Measurements from ENCODE around the gene ACYP2.
"Not testable (repeated sequence)": the region's sequence is repeated elsewhere in the genome, so short reads cannot be mapped to it uniquely, and the experiment has no call there.

ACYP2 gene

DNA sequence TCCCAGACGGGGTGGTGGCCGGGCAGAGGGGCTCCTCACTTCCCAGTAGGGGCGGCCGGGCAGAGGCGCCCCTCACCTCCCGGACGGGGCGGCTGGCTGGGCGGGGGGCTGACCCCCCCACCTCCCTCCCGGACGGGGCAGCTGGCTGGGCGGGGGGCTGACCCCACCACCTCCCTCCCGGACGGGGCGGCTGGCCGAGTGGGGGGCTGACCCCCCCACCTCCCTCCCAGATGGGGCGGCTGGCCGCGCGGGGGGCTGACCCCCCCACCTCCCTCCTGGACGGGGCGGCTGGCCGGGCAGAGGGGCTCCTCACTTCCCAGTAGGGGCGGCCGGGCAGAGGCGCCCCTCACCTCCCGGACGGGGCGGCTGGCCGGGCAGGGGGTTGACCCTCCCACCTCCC lies 20.0 kb upstream of the ACYP2 start:
- peaks cover 13% of the 10 kb centered on the region for H3K4me1 ChIP-seq (ENCODE audit: control insufficient read depth, insufficient read depth, low read length, poor library complexity, severe bottlenecking)
- not testable (repeated sequence) for H3K9me3 ChIP-seq (ENCODE audit: control insufficient read depth, low read length); H3K4me3 ChIP-seq (ENCODE audit: insufficient read depth, low read depth, low read length, poor library complexity, severe bottlenecking); H3K27ac ChIP-seq (ENCODE audit: insufficient read depth, low read length, poor library complexity, severe bottlenecking); H3K27me3 ChIP-seq (replicated peaks; ENCODE audit: control insufficient read depth, insufficient read depth, low read length, poor library complexity, severe bottlenecking); H3K36me3 ChIP-seq (ENCODE audit: control insufficient read depth, insufficient read depth, low read length); DNase-seq

DNA sequence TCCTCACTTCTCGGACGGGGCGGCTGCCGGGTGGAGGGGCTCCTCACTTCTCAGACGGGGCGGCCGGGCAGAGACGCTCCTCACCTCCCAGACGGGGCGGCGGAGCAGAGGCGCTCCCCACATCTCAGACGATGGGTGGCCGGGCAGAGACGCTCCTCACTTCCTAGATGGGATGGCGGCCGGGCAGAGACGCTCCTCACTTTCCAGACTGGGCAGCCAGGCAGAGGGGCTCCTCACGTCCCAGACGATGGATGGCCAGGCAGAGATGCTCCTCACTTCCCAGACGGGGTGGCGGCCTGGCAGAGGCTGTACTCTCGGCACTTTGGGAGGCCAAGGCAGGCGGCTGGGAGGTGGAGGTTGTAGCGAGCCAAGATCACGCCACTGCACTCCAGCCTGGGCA lies 19.3 kb upstream of the ACYP2 start:
- H3K36me3 ChIP-seq (ENCODE audit: control insufficient read depth, insufficient read depth, low read length); H3K9me3 ChIP-seq (ENCODE audit: control insufficient read depth, low read length); H3K27me3 ChIP-seq (replicated peaks; ENCODE audit: control insufficient read depth, insufficient read depth, low read length, poor library complexity, severe bottlenecking); H3K4me3 ChIP-seq (ENCODE audit: insufficient read depth, low read depth, low read length, poor library complexity, severe bottlenecking); DNase-seq; H3K27ac ChIP-seq (ENCODE audit: insufficient read depth, low read length, poor library complexity, severe bottlenecking): not testable (repeated sequence)
- H3K4me1 ChIP-seq (ENCODE audit: control insufficient read depth, insufficient read depth, low read length, poor library complexity, severe bottlenecking): peaks cover 13% of the 10 kb centered on the region

DNA sequence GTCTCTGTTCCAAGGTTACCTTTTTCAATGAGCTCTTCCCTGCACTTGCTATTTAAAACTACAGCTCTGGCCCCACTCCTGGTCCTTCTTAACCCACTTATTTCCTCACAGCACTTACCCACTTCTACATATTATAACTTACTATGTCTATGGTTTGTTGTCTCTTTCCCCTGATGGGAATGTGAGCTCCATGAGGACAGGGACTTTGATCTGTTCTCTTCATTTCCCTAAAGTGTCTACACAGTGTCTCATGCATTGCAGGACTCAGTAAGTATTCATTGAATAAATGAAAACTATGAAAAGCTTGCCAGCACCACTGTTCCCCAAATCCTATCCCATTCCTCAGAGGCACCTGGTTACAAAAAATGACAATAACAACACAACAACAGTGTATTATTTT lies 18.3 kb upstream of the ACYP2 start:
- no peaks in the 10 kb centered on the region for H3K9me3 ChIP-seq (ENCODE audit: control insufficient read depth, low read length)
- DNase-seq: no peak
- H3K27ac ChIP-seq (ENCODE audit: insufficient read depth, low read length, poor library complexity, severe bottlenecking): no peak overlapping the region
- H3K36me3 ChIP-seq (ENCODE audit: control insufficient read depth, insufficient read depth, low read length): no peaks in the 10 kb centered on the region
- H3K27me3 ChIP-seq (replicated peaks; ENCODE audit: control insufficient read depth, insufficient read depth, low read length, poor library complexity, severe bottlenecking): no peaks in the 10 kb centered on the region
- H3K4me3 ChIP-seq (ENCODE audit: insufficient read depth, low read depth, low read length, poor library complexity, severe bottlenecking): no peak overlapping the region
- H3K4me1 ChIP-seq (ENCODE audit: control insufficient read depth, insufficient read depth, low read length, poor library complexity, severe bottlenecking): peaks cover 11% of the 10 kb centered on the region

DNA sequence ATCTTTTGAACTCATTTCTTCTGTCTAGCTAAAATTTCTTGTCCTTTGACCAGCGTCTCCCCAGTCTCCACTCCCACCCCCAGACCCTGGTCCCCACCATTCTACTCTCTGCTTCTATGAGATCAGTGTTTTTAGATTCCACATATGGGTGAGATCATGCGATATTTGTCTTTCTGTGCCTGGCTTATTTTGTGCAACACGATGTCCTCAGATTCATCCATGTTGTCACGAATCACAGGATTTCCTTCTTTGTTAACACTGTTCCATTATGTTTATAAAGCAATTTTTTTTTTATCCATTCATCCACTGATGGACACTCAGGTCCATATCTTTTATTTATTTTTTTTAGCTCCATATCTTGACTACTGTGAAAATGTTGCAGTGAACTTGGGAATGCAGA lies 16.0 kb upstream of the ACYP2 start:
- no peaks in the 10 kb centered on the region for H3K36me3 ChIP-seq (ENCODE audit: control insufficient read depth, insufficient read depth, low read length)
- no peak for DNase-seq
- H3K4me1 ChIP-seq (ENCODE audit: control insufficient read depth, insufficient read depth, low read length, poor library complexity, severe bottlenecking): peaks cover 7% of the 10 kb centered on the region
- H3K27ac ChIP-seq (ENCODE audit: insufficient read depth, low read length, poor library complexity, severe bottlenecking): no peak overlapping the region
- no peaks in the 10 kb centered on the region for H3K9me3 ChIP-seq (ENCODE audit: control insufficient read depth, low read length)
- no peak overlapping the region for H3K4me3 ChIP-seq (ENCODE audit: insufficient read depth, low read depth, low read length, poor library complexity, severe bottlenecking)
- no peaks in the 10 kb centered on the region for H3K27me3 ChIP-seq (replicated peaks; ENCODE audit: control insufficient read depth, insufficient read depth, low read length, poor library complexity, severe bottlenecking)

- Histone ChIP-seq H3K4me1 (ENCODE audit: control insufficient read depth, insufficient read depth, low read length, poor library complexity, severe bottlenecking) (peaks cover 7% of the 10 kb centered on the region), H3K36me3 (ENCODE audit: control insufficient read depth, insufficient read depth, low read length) (no peaks in the 10 kb centered on the region), H3K4me3 (ENCODE audit: insufficient read depth, low read depth, low read length, poor library complexity, severe bottlenecking) (no peak overlapping the region), H3K9me3 (ENCODE audit: control insufficient read depth, low read length) (no peaks in the 10 kb centered on the region), H3K27ac (ENCODE audit: insufficient read depth, low read length, poor library complexity, severe bottlenecking) (no peak overlapping the region), H3K27me3 (replicated peaks; ENCODE audit: control insufficient read depth, insufficient read depth, low read length, poor library complexity, severe bottlenecking) (no peaks in the 10 kb centered on the region)
- no peak for DNase-seq
These were observed 15.4 kb upstream of the ACYP2 start for GRCh38 chr2:54099829-54100585.

- H3K4me3 ChIP-seq (ENCODE audit: insufficient read depth, low read depth, low read length, poor library complexity, severe bottlenecking): no peak overlapping the region
- H3K4me1 ChIP-seq (ENCODE audit: control insufficient read depth, insufficient read depth, low read length, poor library complexity, severe bottlenecking): peaks cover 7% of the 10 kb centered on the region
- H3K27me3 ChIP-seq (replicated peaks; ENCODE audit: control insufficient read depth, insufficient read depth, low read length, poor library complexity, severe bottlenecking): no peaks in the 10 kb centered on the region
- no peak for DNase-seq
- H3K36me3 ChIP-seq (ENCODE audit: control insufficient read depth, insufficient read depth, low read length): no peaks in the 10 kb centered on the region
- H3K9me3 ChIP-seq (ENCODE audit: control insufficient read depth, low read length): no peaks in the 10 kb centered on the region
- no peak overlapping the region for H3K27ac ChIP-seq (ENCODE audit: insufficient read depth, low read length, poor library complexity, severe bottlenecking)
These were observed 14.6 kb upstream of the ACYP2 start for GRCh38 chr2:54100772-54101171.

DNA sequence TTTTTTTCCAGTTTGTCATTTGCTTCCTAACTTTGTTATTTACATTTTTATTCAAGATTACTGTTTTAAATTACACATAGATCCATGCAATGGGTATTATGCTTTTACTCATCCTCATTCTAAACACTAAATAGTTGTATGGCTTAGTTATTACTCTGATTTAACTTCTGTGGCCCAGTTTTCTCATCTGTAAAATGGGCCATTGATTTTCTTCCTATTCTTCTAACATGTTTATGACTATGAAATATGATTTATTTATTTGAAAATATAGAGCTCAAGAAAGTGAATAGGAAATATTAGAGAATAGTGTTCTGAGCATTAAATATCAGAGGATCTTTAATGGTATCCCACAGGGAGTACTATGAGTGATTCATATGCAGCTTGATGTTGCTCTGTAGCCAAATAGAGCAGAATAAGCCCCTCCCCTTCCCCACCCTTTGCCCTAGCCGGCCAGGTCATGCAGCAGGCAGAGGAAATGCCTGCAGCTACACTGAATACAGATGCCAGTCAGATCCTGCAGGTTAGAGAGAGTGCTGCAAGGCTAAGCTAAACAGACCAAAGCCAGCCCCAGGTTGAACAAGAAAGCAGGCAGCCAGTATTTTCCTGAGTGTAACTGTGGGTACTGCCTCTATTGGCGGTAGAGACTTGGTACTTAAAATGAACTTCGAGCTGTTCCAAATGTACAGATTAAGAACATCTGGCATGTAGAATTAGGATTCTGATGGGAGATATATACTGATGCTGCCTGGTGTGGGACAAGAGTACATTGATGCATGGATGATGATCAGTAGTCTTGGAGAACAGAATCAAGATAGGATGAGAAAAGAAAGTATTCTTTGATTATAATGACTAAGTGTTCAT lies 11.7 kb upstream of the ACYP2 start:
- Histone ChIP-seq H3K36me3 (ENCODE audit: control insufficient read depth, insufficient read depth, low read length) (no peaks in the 10 kb centered on the region), H3K27ac (ENCODE audit: insufficient read depth, low read length, poor library complexity, severe bottlenecking) (no peak overlapping the region), H3K4me3 (ENCODE audit: insufficient read depth, low read depth, low read length, poor library complexity, severe bottlenecking) (no peak overlapping the region), H3K27me3 (replicated peaks; ENCODE audit: control insufficient read depth, insufficient read depth, low read length, poor library complexity, severe bottlenecking) (no peaks in the 10 kb centered on the region), H3K4me1 (ENCODE audit: control insufficient read depth, insufficient read depth, low read length, poor library complexity, severe bottlenecking) (peaks cover 7% of the 10 kb centered on the region), H3K9me3 (ENCODE audit: control insufficient read depth, low read length) (no peaks in the 10 kb centered on the region)
- DNase-seq: peak; percentile 4 to 14 (median 13)

- Histone ChIP-seq H3K4me3 (ENCODE audit: insufficient read depth, low read depth, low read length, poor library complexity, severe bottlenecking) (no peak overlapping the region), H3K4me1 (ENCODE audit: control insufficient read depth, insufficient read depth, low read length, poor library complexity, severe bottlenecking) (peaks cover 7% of the 10 kb centered on the region), H3K27ac (ENCODE audit: insufficient read depth, low read length, poor library complexity, severe bottlenecking) (no peak overlapping the region), H3K9me3 (ENCODE audit: control insufficient read depth, low read length) (no peaks in the 10 kb centered on the region), H3K27me3 (replicated peaks; ENCODE audit: control insufficient read depth, insufficient read depth, low read length, poor library complexity, severe bottlenecking) (no peaks in the 10 kb centered on the region), H3K36me3 (ENCODE audit: control insufficient read depth, insufficient read depth, low read length) (no peaks in the 10 kb centered on the region)
- DNase-seq: peak in 2 of 3 donors; percentile 8 to 28
These were observed 8.6 kb upstream of the ACYP2 start for GRCh38 chr2:54106631-54107454.

DNA sequence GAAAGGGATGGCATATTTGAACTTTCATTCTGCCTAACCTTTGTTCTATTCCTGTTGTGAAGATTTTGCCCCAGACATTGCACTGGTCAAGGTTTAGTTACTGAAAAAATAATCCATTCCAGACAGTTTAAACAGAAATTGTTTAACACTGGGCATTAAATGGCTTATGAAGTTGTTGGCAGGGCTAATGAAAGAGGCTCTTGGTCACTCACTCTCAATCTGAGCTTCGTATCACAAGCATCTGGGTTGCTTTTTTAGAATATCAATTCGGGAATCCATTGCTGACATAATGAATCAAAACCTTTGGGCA lies 8.0 kb upstream of the ACYP2 start:
- Histone ChIP-seq H3K27me3 (replicated peaks; ENCODE audit: control insufficient read depth, insufficient read depth, low read length, poor library complexity, severe bottlenecking) (no peaks in the 10 kb centered on the region), H3K9me3 (ENCODE audit: control insufficient read depth, low read length) (no peaks in the 10 kb centered on the region), H3K27ac (ENCODE audit: insufficient read depth, low read length, poor library complexity, severe bottlenecking) (no peak overlapping the region), H3K4me3 (ENCODE audit: insufficient read depth, low read depth, low read length, poor library complexity, severe bottlenecking) (no peak overlapping the region), H3K36me3 (ENCODE audit: control insufficient read depth, insufficient read depth, low read length) (no peaks in the 10 kb centered on the region), H3K4me1 (ENCODE audit: control insufficient read depth, insufficient read depth, low read length, poor library complexity, severe bottlenecking) (peaks cover 7% of the 10 kb centered on the region)
- no peak for DNase-seq
